Measurements from ENCODE around the gene SERINC5. TPM values are rescaled to one million over a fixed set of nuclear protein-coding genes. Genes with fewer than 3 reads are reported as not detected.

The SERINC5 gene
- total and polyA plus RNA-seq, 8 donors: 36.7 to 80.7 (median 47.1) TPM

DNA sequence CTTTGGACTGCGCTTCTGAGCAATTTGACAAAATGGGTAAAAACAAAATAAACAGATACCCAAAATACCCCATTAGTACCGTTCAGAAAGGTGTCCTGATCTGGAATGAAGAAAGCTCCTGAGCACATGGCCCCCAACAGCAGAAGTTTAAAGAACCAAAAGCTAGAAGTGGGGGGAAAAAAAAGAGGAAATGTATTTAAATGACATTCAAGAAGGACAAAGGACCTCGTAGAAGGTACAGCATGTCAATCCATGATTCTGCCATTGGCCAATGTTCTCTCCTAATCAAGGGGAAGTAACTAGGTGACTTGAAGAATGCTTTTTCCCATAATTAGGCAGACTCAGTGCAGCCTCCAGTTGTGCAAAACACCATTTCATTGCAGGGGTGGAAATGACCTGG is 78.6 kb downstream of the SERINC5 start:
- ATAC-seq: no peak
- Histone ChIP-seq H3K4me1 (peaks cover 6 to 16% of the 10 kb centered on the region in 2 donors), H3K27me3 (no peaks in the 10 kb centered on the region), H3K4me3 (no peak overlapping the region), H3K27ac (no peak overlapping the region), H3K36me3 (peaks cover 0 to 18% of the 10 kb centered on the region in 2 donors), H3K9me3 (no peaks in the 10 kb centered on the region)
- intact Hi-C loops (cut with DNase I): no loop called here
- TF ChIP-seq, protein P1, sequence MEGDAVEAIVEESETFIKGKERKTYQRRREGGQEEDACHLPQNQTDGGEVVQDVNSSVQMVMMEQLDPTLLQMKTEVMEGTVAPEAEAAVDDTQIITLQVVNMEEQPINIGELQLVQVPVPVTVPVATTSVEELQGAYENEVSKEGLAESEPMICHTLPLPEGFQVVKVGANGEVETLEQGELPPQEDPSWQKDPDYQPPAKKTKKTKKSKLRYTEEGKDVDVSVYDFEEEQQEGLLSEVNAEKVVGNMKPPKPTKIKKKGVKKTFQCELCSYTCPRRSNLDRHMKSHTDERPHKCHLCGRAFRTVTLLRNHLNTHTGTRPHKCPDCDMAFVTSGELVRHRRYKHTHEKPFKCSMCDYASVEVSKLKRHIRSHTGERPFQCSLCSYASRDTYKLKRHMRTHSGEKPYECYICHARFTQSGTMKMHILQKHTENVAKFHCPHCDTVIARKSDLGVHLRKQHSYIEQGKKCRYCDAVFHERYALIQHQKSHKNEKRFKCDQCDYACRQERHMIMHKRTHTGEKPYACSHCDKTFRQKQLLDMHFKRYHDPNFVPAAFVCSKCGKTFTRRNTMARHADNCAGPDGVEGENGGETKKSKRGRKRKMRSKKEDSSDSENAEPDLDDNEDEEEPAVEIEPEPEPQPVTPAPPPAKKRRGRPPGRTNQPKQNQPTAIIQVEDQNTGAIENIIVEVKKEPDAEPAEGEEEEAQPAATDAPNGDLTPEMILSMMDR (IDR thresholded peaks at IDR 0.05): no peak
- no peak for DNase-seq

DNA sequence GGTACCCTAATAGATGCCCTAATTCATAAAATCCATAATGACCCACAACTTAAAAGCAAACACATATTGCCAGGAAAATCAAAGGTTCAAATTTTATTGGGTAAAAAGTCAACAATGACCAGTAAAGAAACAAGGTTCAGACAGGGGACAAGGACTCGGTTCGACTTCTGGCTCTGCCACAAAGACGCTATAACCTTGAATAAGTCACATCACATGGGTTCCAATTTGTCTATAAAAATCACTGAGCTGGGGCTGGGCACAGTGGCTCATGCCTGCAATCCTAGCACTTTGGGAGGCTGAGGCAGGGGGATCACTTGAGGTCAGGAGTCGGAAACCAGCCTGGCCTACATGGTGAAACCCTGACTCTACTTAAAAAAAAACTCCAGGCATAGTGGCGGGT is 80.5 kb downstream of the SERINC5 start:
- H3K9me3 ChIP-seq: no peaks in the 10 kb centered on the region
- TF ChIP-seq, protein P1 (IDR thresholded peaks at IDR 0.05): no peak
- no peak for DNase-seq
- H3K27ac ChIP-seq: no peak overlapping the region
- intact Hi-C loops (cut with DNase I): no loop called here
- no peak overlapping the region for H3K4me3 ChIP-seq
- peaks cover 0 to 5% of the 10 kb centered on the region in 2 donors for H3K4me1 ChIP-seq
- no peak for ATAC-seq
- H3K27me3 ChIP-seq: no peaks in the 10 kb centered on the region
- peaks cover 0 to 28% of the 10 kb centered on the region in 2 donors for H3K36me3 ChIP-seq

DNA sequence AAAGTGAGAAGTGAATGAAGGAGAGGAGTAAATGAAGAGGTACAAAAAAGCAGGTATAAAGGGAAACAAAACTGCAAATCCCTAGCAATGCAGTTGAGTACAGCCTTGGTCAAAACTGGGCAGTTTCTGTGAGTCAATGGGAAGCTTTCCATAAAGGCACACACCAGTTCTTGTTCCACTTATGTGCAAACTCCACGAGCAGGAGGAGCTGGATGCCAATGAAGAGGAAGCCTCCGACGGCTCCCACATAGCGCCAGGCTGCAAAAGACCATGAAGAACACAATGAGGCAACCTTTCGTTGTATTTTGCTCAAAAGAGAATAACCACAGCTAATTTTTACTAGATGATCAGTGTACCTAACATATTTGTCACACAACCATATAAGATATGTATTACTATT is 81.1 kb downstream of the SERINC5 start:
- intact Hi-C loops (cut with DNase I): no loop called here
- Histone ChIP-seq H3K4me3 (no peak overlapping the region), H3K9me3 (no peaks in the 10 kb centered on the region), H3K27ac (no peak overlapping the region), H3K36me3 (peaks cover 0 to 33% of the 10 kb centered on the region in 2 donors), H3K27me3 (no peaks in the 10 kb centered on the region), H3K4me1 (peaks cover 0 to 5% of the 10 kb centered on the region in 2 donors)
- DNase-seq: no peak
- no peak for ATAC-seq
- TF ChIP-seq, protein P1 (IDR thresholded peaks at IDR 0.05): no peak

DNA sequence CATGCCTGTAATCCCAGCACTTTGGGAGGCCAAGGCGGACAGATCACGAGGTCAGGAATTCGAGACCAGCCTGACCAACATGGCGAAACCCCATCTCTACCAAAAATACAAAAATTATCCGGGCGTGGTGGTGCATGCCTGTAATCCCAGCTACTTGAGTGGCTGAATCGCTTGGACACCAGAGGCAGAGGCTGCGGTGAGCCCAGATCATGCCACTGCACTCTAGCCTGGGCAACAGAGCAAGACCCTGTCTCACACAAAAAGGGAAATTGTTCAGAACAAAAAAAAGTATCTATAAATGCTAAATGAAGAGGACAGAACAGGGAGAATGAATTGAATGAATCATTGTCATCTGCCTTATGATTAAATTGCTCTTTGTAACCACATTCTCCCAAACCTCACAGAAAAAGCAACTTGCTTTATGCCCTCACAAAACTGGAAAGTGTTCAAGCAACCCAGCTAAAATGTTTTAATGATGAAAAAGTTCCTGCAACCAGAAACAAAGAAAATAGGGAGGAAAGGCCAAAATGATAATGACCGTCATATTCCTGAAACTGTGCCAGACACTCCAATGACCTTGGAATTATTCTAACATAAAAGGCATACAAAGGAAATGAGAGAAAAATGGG is 83.7 kb downstream of the SERINC5 start:
- peak overlapping the region in 1 of 2 donors; percentile 26 for H3K27ac ChIP-seq
- no peaks in the 10 kb centered on the region for H3K9me3 ChIP-seq
- ATAC-seq (no peak), DNase-seq (no peak)
- no peaks in the 10 kb centered on the region for H3K27me3 ChIP-seq
- H3K36me3 ChIP-seq: peaks cover 0 to 44% of the 10 kb centered on the region in 2 donors
- H3K4me3 ChIP-seq: no peak overlapping the region
- TF ChIP-seq, protein P1 (IDR thresholded peaks at IDR 0.05): no peak
- intact Hi-C loops (cut with DNase I): no loop called here
- H3K4me1 ChIP-seq: peaks cover 0 to 5% of the 10 kb centered on the region in 2 donors

DNA sequence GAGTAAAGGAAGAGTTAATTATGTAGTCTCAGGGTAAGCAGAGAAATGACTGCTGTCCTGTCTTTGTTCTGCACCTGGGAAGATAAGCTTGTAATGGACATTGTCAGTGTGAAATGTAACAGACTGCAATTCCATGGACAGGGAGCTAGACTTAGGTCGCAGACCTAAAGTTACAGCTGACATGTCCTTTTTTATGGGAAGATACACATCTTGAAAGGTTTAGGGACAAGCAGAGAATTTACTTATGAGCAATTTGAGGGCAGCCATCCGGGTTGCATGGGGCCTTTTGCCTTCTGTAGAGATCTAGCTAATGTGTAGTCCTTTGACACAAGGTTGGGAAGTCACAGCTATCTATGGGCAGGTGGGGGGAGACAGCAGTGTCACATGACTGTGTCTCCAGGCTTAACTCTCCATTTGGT is 85.7 kb downstream of the SERINC5 start:
- Histone ChIP-seq H3K27ac (no peak overlapping the region), H3K36me3 (peaks cover 0 to 49% of the 10 kb centered on the region in 2 donors), H3K4me3 (no peak overlapping the region), H3K9me3 (no peaks in the 10 kb centered on the region), H3K27me3 (no peaks in the 10 kb centered on the region), H3K4me1 (peaks cover 0 to 14% of the 10 kb centered on the region in 2 donors)
- DNase-seq: no peak
- no peak for ATAC-seq
- intact Hi-C loops (cut with DNase I): no loop called here
- TF ChIP-seq, protein P1 (IDR thresholded peaks at IDR 0.05): no peak

Measured in left lung (tissue), 10 donors.